NT2/D1 (cell line): Measurements from ENCODE around the gene BCAP29.

Experiments
- YY1 ChIP-seq: IDR thresholded peaks from 2 replicates; pipeline ENCODE4 v1.6.1; 2011; ENCODE audit not compliant: insufficient read length, insufficient read depth
- ZNF274 ChIP-seq: IDR thresholded peaks from 2 replicates; pipeline ENCODE4 v1.6.1; 2011; ENCODE audit warnings: mild to moderate bottlenecking, low read depth, low read length

GRCh38 chr7:107638594-107638993, 58.5 kb downstream of the BCAP29 start:
- no peak for TF ChIP-seq YY1
- TF ChIP-seq ZNF274: no peak
